Duodenal mucosa (tissue), 2 donors: ENCODE results near the gene DOCK4.

Experiments
- H3K27ac ChIP-seq: one replicate; pipeline ENCODE4 v1.7.0; 2013; ENCODE audit warnings: low read depth, low read length
- H3K27me3 ChIP-seq, 2 donors: one replicate each; pipeline ENCODE4 v1.7.0; 2013; ENCODE audit warnings: low read length in 2 of 2, control low read depth in 1 of 2; ENCODE audit not compliant: insufficient read depth in 2 of 2, control insufficient read depth in 1 of 2
- H3K36me3 ChIP-seq, 2 donors: one replicate each; pipeline ENCODE4 v1.7.0; 2013; ENCODE audit warnings: low read length in 2 of 2, control low read depth in 1 of 2; ENCODE audit not compliant: insufficient read depth in 2 of 2, control insufficient read depth in 1 of 2
- H3K4me1 ChIP-seq, 2 donors: one replicate each; pipeline ENCODE4 v1.7.0; 2013; ENCODE audit warnings: low read length in 2 of 2, control low read depth in 1 of 2; ENCODE audit not compliant: insufficient read depth in 2 of 2, control insufficient read depth in 1 of 2
- H3K4me3 ChIP-seq, 2 donors: one replicate each; pipeline ENCODE4 v1.7.0; 2013; ENCODE audit warnings: low read length in 2 of 2, low read depth in 1 of 2
- H3K9ac ChIP-seq, 2 donors: one replicate each; pipeline ENCODE4 v1.7.0; 2013; ENCODE audit warnings: low read length in 2 of 2, low read depth in 1 of 2
- H3K9me3 ChIP-seq, 2 donors: one replicate each; pipeline ENCODE4 v1.7.0; 2013; ENCODE audit warnings: low read length in 2 of 2, control low read depth in 1 of 2; ENCODE audit not compliant: control insufficient read depth in 1 of 2

The DOCK4 gene

GRCh38 chr7:112097524-112097923 is 108.7 kb downstream of the DOCK4 start:
- no peak overlapping the region for H3K4me3 ChIP-seq
- no peaks in the 10 kb centered on the region for H3K27me3 ChIP-seq
- no peaks in the 10 kb centered on the region for H3K4me1 ChIP-seq
- H3K27ac ChIP-seq: no peak overlapping the region
- no peaks in the 10 kb centered on the region for H3K9me3 ChIP-seq
- no peak overlapping the region for H3K9ac ChIP-seq
- H3K36me3 ChIP-seq: no peaks in the 10 kb centered on the region

- H3K4me1 ChIP-seq: no peaks in the 10 kb centered on the region
- H3K9me3 ChIP-seq: no peaks in the 10 kb centered on the region
- no peaks in the 10 kb centered on the region for H3K27me3 ChIP-seq
- no peaks in the 10 kb centered on the region for H3K36me3 ChIP-seq
- H3K4me3 ChIP-seq: no peak overlapping the region
- H3K27ac ChIP-seq: no peak overlapping the region
- H3K9ac ChIP-seq: no peak overlapping the region
Observed at GRCh38 chr7:112093409-112093808, 112.8 kb downstream of the DOCK4 start.

GRCh38 chr7:112092709-112093395 is 113.3 kb downstream of the DOCK4 start:
- no peaks in the 10 kb centered on the region for H3K36me3 ChIP-seq
- no peaks in the 10 kb centered on the region for H3K4me1 ChIP-seq
- no peaks in the 10 kb centered on the region for H3K27me3 ChIP-seq
- no peak overlapping the region for H3K4me3 ChIP-seq
- H3K9me3 ChIP-seq: no peaks in the 10 kb centered on the region
- H3K9ac ChIP-seq: no peak overlapping the region
- H3K27ac ChIP-seq: no peak overlapping the region

GRCh38 chr7:112092306-112092705 is 113.9 kb downstream of the DOCK4 start:
- Histone ChIP-seq H3K9me3 (no peaks in the 10 kb centered on the region), H3K4me1 (no peaks in the 10 kb centered on the region), H3K36me3 (no peaks in the 10 kb centered on the region), H3K27me3 (no peaks in the 10 kb centered on the region), H3K4me3 (no peak overlapping the region), H3K27ac (no peak overlapping the region), H3K9ac (no peak overlapping the region)

- H3K27me3 ChIP-seq: no peaks in the 10 kb centered on the region
- H3K9ac ChIP-seq: no peak overlapping the region
- H3K4me3 ChIP-seq: no peak overlapping the region
- H3K9me3 ChIP-seq: no peaks in the 10 kb centered on the region
- H3K27ac ChIP-seq: no peak overlapping the region
- H3K4me1 ChIP-seq: no peaks in the 10 kb centered on the region
- H3K36me3 ChIP-seq: no peaks in the 10 kb centered on the region
Observed at GRCh38 chr7:112091768-112092167, 114.4 kb downstream of the DOCK4 start.

GRCh38 chr7:112089551-112089950 is 116.6 kb downstream of the DOCK4 start:
- H3K27me3 ChIP-seq: no peaks in the 10 kb centered on the region
- H3K9ac ChIP-seq: no peak overlapping the region
- no peaks in the 10 kb centered on the region for H3K36me3 ChIP-seq
- no peaks in the 10 kb centered on the region for H3K4me1 ChIP-seq
- no peaks in the 10 kb centered on the region for H3K9me3 ChIP-seq
- no peak overlapping the region for H3K4me3 ChIP-seq
- no peak overlapping the region for H3K27ac ChIP-seq

GRCh38 chr7:112088484-112089016 is 117.6 kb downstream of the DOCK4 start:
- Histone ChIP-seq H3K27me3 (no peaks in the 10 kb centered on the region), H3K9me3 (no peaks in the 10 kb centered on the region), H3K36me3 (no peaks in the 10 kb centered on the region), H3K4me3 (no peak overlapping the region), H3K27ac (no peak overlapping the region), H3K9ac (no peak overlapping the region), H3K4me1 (no peaks in the 10 kb centered on the region)

- Histone ChIP-seq H3K9ac (no peak overlapping the region), H3K4me1 (no peaks in the 10 kb centered on the region), H3K4me3 (no peak overlapping the region), H3K27me3 (no peaks in the 10 kb centered on the region), H3K36me3 (no peaks in the 10 kb centered on the region), H3K9me3 (no peaks in the 10 kb centered on the region), H3K27ac (no peak overlapping the region)
Observed at GRCh38 chr7:112086496-112087254, 119.5 kb downstream of the DOCK4 start.

- Histone ChIP-seq H3K27ac (no peak overlapping the region), H3K36me3 (no peaks in the 10 kb centered on the region), H3K4me1 (no peaks in the 10 kb centered on the region), H3K9ac (no peak overlapping the region), H3K27me3 (no peaks in the 10 kb centered on the region), H3K4me3 (peak overlapping the region in 1 of 2 donors; percentile 17), H3K9me3 (no peaks in the 10 kb centered on the region)
Observed at GRCh38 chr7:112084520-112084971, 121.7 kb downstream of the DOCK4 start.

- Histone ChIP-seq H3K4me1 (no peaks in the 10 kb centered on the region), H3K27ac (no peak overlapping the region), H3K4me3 (no peak overlapping the region), H3K36me3 (no peaks in the 10 kb centered on the region), H3K9ac (no peak overlapping the region), H3K27me3 (no peaks in the 10 kb centered on the region), H3K9me3 (no peaks in the 10 kb centered on the region)
Observed at GRCh38 chr7:112083776-112084355, 122.3 kb downstream of the DOCK4 start.
